PC-3 (cell line): ENCODE measurements around the gene LOXHD1. TPM values are rescaled to one million over a fixed set of nuclear protein-coding genes. Genes with fewer than 3 reads are reported as not detected.
A peak's percentile ranks its signal among the peaks of the same experiment; 100 is the strongest.

ENCODE experiments used
- ATAC-seq: fragments of 200-7000 bp; cut with Tn5 transposase; 2 replicates; pipeline ENCODE4 v1.9.1; 2020; ENCODE audit warnings: mild to moderate bottlenecking, moderate library complexity
- BruUV-seq: library from RNA; stranded (reverse); fragments of 400-500 nt; replicated peaks from 2 replicates; lab custom pipeline; 2021; lab: Mats Ljungman, UMichigan
- CTCF ChIA-PET: fragments of 300-600 bp; sonication (Branson Sonifier 250); formaldehyde crosslinking; loops from one replicate; lab custom pipeline; 2022; ENCODE audit warnings: antibody characterized with exemption; lab: Charles Lee
- POLR2A ChIA-PET: fragments of 300-600 bp; sonication (Branson Sonifier 250); formaldehyde crosslinking; loops from one replicate; lab custom pipeline; 2022; ENCODE audit warnings: antibody characterized with exemption; ENCODE audit not compliant: unreplicated experiment; lab: Charles Lee
- DNase-seq: peaks from one replicate; pipeline ENCODE4 v3.0.0-alpha.2; 2015
- H2AFZ ChIP-seq: fragments of 300-600 bp; sonication (generic); 2 replicates; pipeline ENCODE4 v1.6.0; 2016; ENCODE audit warnings: antibody characterized with exemption, low read length
- H3F3A ChIP-seq: fragments of 300-600 bp; sonication (generic); one replicate; pipeline ENCODE4 v1.6.0; 2017; ENCODE audit warnings: antibody characterized with exemption, low read length, control low read depth, mild to moderate bottlenecking; ENCODE audit not compliant: unreplicated experiment
- H3K27ac ChIP-seq: fragments of 300-600 bp; sonication (generic); 2 replicates; pipeline ENCODE4 v1.5.1; 2016; ENCODE audit warnings: mild to moderate bottlenecking, low read length
- H3K27me3 ChIP-seq: fragments of 300-600 bp; sonication (generic); 2 replicates; pipeline ENCODE4 v1.6.1; 2016; ENCODE audit warnings: low read length, mixed read lengths
- H3K36me3 ChIP-seq: fragments of 300-600 bp; sonication (generic); 2 replicates; pipeline ENCODE4 v1.6.1; 2016; ENCODE audit warnings: low read depth, mixed run types, low read length, mixed read lengths
- H3K4me1 ChIP-seq: fragments of 300-600 bp; sonication (generic); 2 replicates; pipeline ENCODE4 v1.5.1; 2016; ENCODE audit warnings: low read length; ENCODE audit not compliant: insufficient read depth
- H3K4me2 ChIP-seq: fragments of 300-600 bp; sonication (generic); 2 replicates; pipeline ENCODE4 v1.6.0; 2016; ENCODE audit warnings: low read length
- H3K4me3 ChIP-seq: fragments of 300-600 bp; sonication (generic); 2 replicates; pipeline ENCODE4 v1.5.1; 2016; ENCODE audit warnings: mild to moderate bottlenecking, low read length, mixed read lengths
- H3K79me2 ChIP-seq: fragments of 300-600 bp; sonication (generic); 2 replicates; pipeline ENCODE4 v1.6.1; 2017; ENCODE audit warnings: low read length, mixed read lengths
- H3K9ac ChIP-seq: fragments of 300-600 bp; sonication (generic); 2 replicates; pipeline ENCODE4 v1.6.0; 2016; ENCODE audit warnings: mild to moderate bottlenecking, low read length
- H3K9me2 ChIP-seq: fragments of 300-600 bp; sonication (generic); replicated peaks from 2 replicates; pipeline ENCODE4 v1.6.1; 2016; ENCODE audit warnings: mixed run types, low read length, mixed read lengths
- H3K9me3 ChIP-seq: fragments of 300-600 bp; sonication (generic); 2 replicates; pipeline ENCODE4 v1.6.1; 2016; ENCODE audit warnings: low read length, mixed read lengths
- H4K20me1 ChIP-seq: fragments of 300-600 bp; sonication (generic); 2 replicates; pipeline ENCODE4 v1.6.1; 2016; ENCODE audit warnings: low read length, mixed read lengths
- EZH2 ChIP-seq: fragments of 300-600 bp; sonication (generic); IDR thresholded peaks from one replicate; pipeline ENCODE4 v1.6.1; 2017; ENCODE audit warnings: antibody characterized with exemption, mild to moderate bottlenecking, low read length; ENCODE audit not compliant: unreplicated experiment
- EZH2phosphoT487 ChIP-seq: fragments of 300-600 bp; sonication (generic); IDR thresholded peaks from 2 replicates; pipeline ENCODE4 v1.6.1; 2018; ENCODE audit warnings: mild to moderate bottlenecking, antibody characterized with exemption, low read length, borderline replicate concordance
- intact Hi-C: fragments of 100-400 bp; cut with micrococcal nuclease; formaldehyde crosslinking; loops from 2 replicates; pipeline ENCODE4 v1.9.0; 2023
- total RNA-seq: library from RNA; depleted of rRNA; stranded (reverse); fragments of >200 nt; gene quantifications from 2 replicates; pipeline ENCODE4 v1.2.3, GENCODE V29; 2014
- TF ChIP-seq, protein P1 (sequence below): fragments of 300-600 bp; sonication (generic); conservative IDR thresholded peaks from 2 replicates; pipeline ENCODE4 v1.5.1; 2017; ENCODE audit warnings: antibody characterized with exemption, low read depth, mild to moderate bottlenecking, low read length

LOXHD1 gene
- total RNA-seq, 1 experiment from 2014 or later, result not detected

GRCh38 chr18:46437061-46437460 lies 220.0 kb downstream of the LOXHD1 start:
- no peaks in the 10 kb centered on the region for H3K27me3 ChIP-seq
- no peaks in the 10 kb centered on the region for H3K9me2 ChIP-seq
- H4K20me1 ChIP-seq, result no peaks in the 10 kb centered on the region
- H3K79me2 ChIP-seq, result no peaks in the 10 kb centered on the region
- H3K4me3 ChIP-seq, result no peak overlapping the region
- no peak overlapping the region for H2AFZ ChIP-seq
- no peak overlapping the region for H3K4me2 ChIP-seq
- intact Hi-C loops, result no loop called here
- H3K9me3 ChIP-seq, result no peaks in the 10 kb centered on the region
- H3K9ac ChIP-seq, result no peak overlapping the region
- TF ChIP-seq, protein P1, sequence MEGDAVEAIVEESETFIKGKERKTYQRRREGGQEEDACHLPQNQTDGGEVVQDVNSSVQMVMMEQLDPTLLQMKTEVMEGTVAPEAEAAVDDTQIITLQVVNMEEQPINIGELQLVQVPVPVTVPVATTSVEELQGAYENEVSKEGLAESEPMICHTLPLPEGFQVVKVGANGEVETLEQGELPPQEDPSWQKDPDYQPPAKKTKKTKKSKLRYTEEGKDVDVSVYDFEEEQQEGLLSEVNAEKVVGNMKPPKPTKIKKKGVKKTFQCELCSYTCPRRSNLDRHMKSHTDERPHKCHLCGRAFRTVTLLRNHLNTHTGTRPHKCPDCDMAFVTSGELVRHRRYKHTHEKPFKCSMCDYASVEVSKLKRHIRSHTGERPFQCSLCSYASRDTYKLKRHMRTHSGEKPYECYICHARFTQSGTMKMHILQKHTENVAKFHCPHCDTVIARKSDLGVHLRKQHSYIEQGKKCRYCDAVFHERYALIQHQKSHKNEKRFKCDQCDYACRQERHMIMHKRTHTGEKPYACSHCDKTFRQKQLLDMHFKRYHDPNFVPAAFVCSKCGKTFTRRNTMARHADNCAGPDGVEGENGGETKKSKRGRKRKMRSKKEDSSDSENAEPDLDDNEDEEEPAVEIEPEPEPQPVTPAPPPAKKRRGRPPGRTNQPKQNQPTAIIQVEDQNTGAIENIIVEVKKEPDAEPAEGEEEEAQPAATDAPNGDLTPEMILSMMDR, result no peak
- no peak for TF ChIP-seq EZH2phosphoT487
- TF ChIP-seq EZH2, result no peak
- BruUV-seq, result no TSS peak
- CTCF ChIA-PET, result no interaction called here
- DNase-seq (no peak), ATAC-seq (no peak)
- no peaks in the 10 kb centered on the region for H3K36me3 ChIP-seq
- H3K27ac ChIP-seq, result no peak overlapping the region
- H3F3A ChIP-seq, result no peaks in the 10 kb centered on the region
- no peaks in the 10 kb centered on the region for H3K4me1 ChIP-seq
- POLR2A ChIA-PET, result no interaction called here

DNA sequence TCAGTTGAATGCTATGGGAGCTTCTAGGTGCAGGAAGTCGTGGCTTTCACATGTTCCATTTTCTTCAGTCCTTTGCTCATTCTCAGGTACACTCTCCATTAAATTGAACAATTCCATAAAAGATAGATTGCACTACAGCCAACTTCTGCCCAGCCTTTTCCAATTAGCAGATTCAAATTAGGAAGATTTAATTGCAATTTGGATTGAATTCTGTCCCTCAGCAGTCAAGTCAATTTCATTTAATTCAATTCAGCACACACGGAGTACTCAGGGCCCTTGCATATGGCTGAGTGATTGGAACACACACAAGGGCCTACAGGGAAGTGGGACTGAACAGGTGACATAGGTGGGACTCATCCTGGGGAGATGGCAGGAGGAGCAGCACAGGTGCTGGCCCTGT lies 220.4 kb downstream of the LOXHD1 start:
- Histone ChIP-seq H3K9me3 (no peaks in the 10 kb centered on the region), H3K27me3 (no peaks in the 10 kb centered on the region), H3K4me3 (no peak overlapping the region), H3K4me2 (no peak overlapping the region), H3F3A (no peaks in the 10 kb centered on the region), H3K9me2 (no peaks in the 10 kb centered on the region), H3K27ac (no peak overlapping the region), H3K9ac (no peak overlapping the region), H3K36me3 (no peaks in the 10 kb centered on the region), H4K20me1 (no peaks in the 10 kb centered on the region), H3K79me2 (no peaks in the 10 kb centered on the region), H3K4me1 (no peaks in the 10 kb centered on the region), H2AFZ (no peak overlapping the region)
- ChIA-PET POLR2A (no interaction called here), CTCF (no interaction called here)
- no peak for DNase-seq
- TF ChIP-seq, protein P1, result no peak
- no peak for TF ChIP-seq EZH2phosphoT487
- TF ChIP-seq EZH2, result no peak
- BruUV-seq, result TSS peak; percentile 17
- intact Hi-C loops, result no loop called here
- no peak for ATAC-seq

- DNase-seq (no peak), ATAC-seq (no peak)
- no peaks in the 10 kb centered on the region for H3K4me1 ChIP-seq
- no peak overlapping the region for H2AFZ ChIP-seq
- BruUV-seq, result no TSS peak
- H3F3A ChIP-seq, result no peaks in the 10 kb centered on the region
- H3K79me2 ChIP-seq, result no peaks in the 10 kb centered on the region
- no peaks in the 10 kb centered on the region for H3K36me3 ChIP-seq
- no peak overlapping the region for H3K27ac ChIP-seq
- no peak overlapping the region for H3K9ac ChIP-seq
- no peaks in the 10 kb centered on the region for H4K20me1 ChIP-seq
- TF ChIP-seq EZH2phosphoT487 (no peak), EZH2 (no peak)
- TF ChIP-seq, protein P1, result no peak
- CTCF ChIA-PET, result no interaction called here
- intact Hi-C loops, result no loop called here
- H3K9me2 ChIP-seq, result no peaks in the 10 kb centered on the region
- no peak overlapping the region for H3K4me2 ChIP-seq
- POLR2A ChIA-PET, result no interaction called here
- H3K4me3 ChIP-seq, result no peak overlapping the region
- H3K27me3 ChIP-seq, result no peaks in the 10 kb centered on the region
- no peaks in the 10 kb centered on the region for H3K9me3 ChIP-seq
These were observed 222.0 kb downstream of the LOXHD1 start for GRCh38 chr18:46435031-46435430.
